GM21723 (cell line): Measurements from ENCODE around the gene DCAF17.
"Not testable (repeated sequence)": the region's sequence is repeated elsewhere in the genome, so short reads cannot be mapped to it uniquely, and the experiment has no call there.

Experiments
- ATAC-seq: cut with Tn5 transposase; IDR thresholded peaks from one replicate; pipeline ENCODE4 v1.9.1; 2021; ENCODE audit warnings: mild to moderate bottlenecking, moderate library complexity; ENCODE audit not compliant: unreplicated experiment

The DCAF17 gene

GRCh38 chr2:171410101-171410500 lies 23.9 kb upstream of the DCAF17 start:
- ATAC-seq: no peak

- no peak for ATAC-seq
These were observed 23.4 kb upstream of the DCAF17 start for GRCh38 chr2:171410624-171411023.

GRCh38 chr2:171411214-171411613 lies 22.8 kb upstream of the DCAF17 start:
- no peak for ATAC-seq

GRCh38 chr2:171411791-171412483 lies 22.1 kb upstream of the DCAF17 start:
- no peak for ATAC-seq

GRCh38 chr2:171412571-171413175 lies 21.4 kb upstream of the DCAF17 start:
- no peak for ATAC-seq

- not testable (repeated sequence) for ATAC-seq
These were observed 19.4 kb upstream of the DCAF17 start for GRCh38 chr2:171414645-171415044.

GRCh38 chr2:171416009-171416926 lies 17.8 kb upstream of the DCAF17 start:
- ATAC-seq: peak; percentile 79

- no peak for ATAC-seq
These were observed 14.7 kb upstream of the DCAF17 start for GRCh38 chr2:171419333-171419732.

- no peak for ATAC-seq
These were observed 13.1 kb upstream of the DCAF17 start for GRCh38 chr2:171420728-171421563.

- not testable (repeated sequence) for ATAC-seq
These were observed 11.1 kb upstream of the DCAF17 start for GRCh38 chr2:171422710-171423495.

GRCh38 chr2:171430516-171431410 lies 3.3 kb upstream of the DCAF17 start:
- no peak for ATAC-seq

- no peak for ATAC-seq
These were observed 2.3 kb upstream of the DCAF17 start for GRCh38 chr2:171431677-171432167.

- no peak for ATAC-seq
These were observed 1.6 kb upstream of the DCAF17 start for GRCh38 chr2:171432206-171432968.

GRCh38 chr2:171432969-171433762 lies 860 bp upstream of the DCAF17 start:
- ATAC-seq: peak; percentile 18

GRCh38 chr2:171433763-171434012 lies 338 bp upstream of the DCAF17 start, which contains the start of gene METTL8:
Gene METTL8, minus strand, starts transcription at chr2:171433990. Its CDS starts 41,805 bp downstream, at chr2:171392185.
- no peak for ATAC-seq

- no peak for ATAC-seq
These were observed 2.3 kb downstream of the DCAF17 start for GRCh38 chr2:171436307-171436706.

GRCh38 chr2:171441470-171441869 lies 7.4 kb downstream of the DCAF17 start:
- no peak for ATAC-seq
